Body of pancreas (tissue), 4 donors: ENCODE data around the gene ZNF654.

Experiments
- CTCF ChIP-seq, 7 experiments: fragments of 450-650 bp in 4 of 7; fragments of 200-600 bp in 3 of 7; sonication (generic) in 3 of 7; IDR thresholded peaks; one replicate each; pipeline ENCODE4 v1.5.1; 2016 to 2019; ENCODE audit warnings: antibody characterized with exemption in 7 of 7
- POLR2A ChIP-seq, 3 donors: fragments of 450-650 bp; IDR thresholded peaks; one replicate each; pipeline ENCODE4 v1.6.1; 2016; ENCODE audit warnings: antibody characterized with exemption in 3 of 3, mild to moderate bottlenecking in 2 of 3

GRCh38 chr3:88057630-88058305, 1.3 kb upstream of the ZNF654 start:
- TF ChIP-seq POLR2A (IDR thresholded peaks at IDR 0.05) (no peak), CTCF (IDR thresholded peaks at IDR 0.05) (no peak)
